Measurements from ENCODE around the gene CNTNAP2. TPM values are rescaled to one million over a fixed set of nuclear protein-coding genes. Genes with fewer than 3 reads are reported as not detected.

Gene CNTNAP2
- total RNA-seq, 2 experiments from 2014 or later = 0.28 TPM; not detected in 1

DNA sequence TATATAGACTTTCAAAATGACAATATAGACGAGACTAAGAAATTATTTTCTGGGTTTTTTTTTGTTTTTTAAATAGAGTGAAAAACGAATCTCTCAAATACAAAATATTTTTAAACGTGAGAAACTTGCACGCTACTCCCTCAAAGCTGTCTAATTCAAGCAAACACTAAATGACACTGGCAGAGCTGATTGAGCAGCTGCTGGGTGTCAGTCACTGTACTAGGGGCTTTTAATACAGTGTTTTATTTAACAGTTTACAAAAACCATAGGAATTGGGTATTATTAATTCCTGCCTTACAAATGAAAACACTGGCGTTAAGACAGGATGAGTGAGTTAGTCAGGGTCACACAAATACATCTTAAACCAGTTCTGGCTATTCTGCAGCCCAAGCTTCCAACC, 1264.3 kb downstream of the CNTNAP2 start:
- intact Hi-C loops (cut with micrococcal nuclease; ENCODE audit: unreplicated experiment) = no loop called here
- Histone ChIP-seq H3K27ac (ENCODE audit: low read depth, low read length, poor library complexity, severe bottlenecking) (no peak overlapping the region), H3K9me2 (ENCODE audit: insufficient read depth, low read length) (no peaks in the 10 kb centered on the region), H3K4me3 (ENCODE audit: low read depth, low read length, poor library complexity, severe bottlenecking) (no peak overlapping the region), H3K4me1 (ENCODE audit: insufficient read depth, low read length, poor library complexity, severe bottlenecking) (no peaks in the 10 kb centered on the region), H3K79me2 (ENCODE audit: insufficient read depth, low read depth, low read length) (no peaks in the 10 kb centered on the region), H3K36me3 (ENCODE audit: insufficient read depth, low read length) (no peaks in the 10 kb centered on the region), H2AFZ (ENCODE audit: low read length) (no peak overlapping the region), H3K4me2 (ENCODE audit: low read length) (no peak overlapping the region), H3K9me3 (ENCODE audit: low read length) (no peaks in the 10 kb centered on the region), H4K20me1 (ENCODE audit: insufficient read depth, low read length) (no peaks in the 10 kb centered on the region)
- ChIA-PET POLR2A (no interaction called here), CTCF (ENCODE audit: unreplicated experiment) (no interaction called here)
- no peak for DNase-seq (ENCODE audit: low spot score)
- no TSS peak for BruUV-seq (replicated peaks)
- TF ChIP-seq, protein P1, sequence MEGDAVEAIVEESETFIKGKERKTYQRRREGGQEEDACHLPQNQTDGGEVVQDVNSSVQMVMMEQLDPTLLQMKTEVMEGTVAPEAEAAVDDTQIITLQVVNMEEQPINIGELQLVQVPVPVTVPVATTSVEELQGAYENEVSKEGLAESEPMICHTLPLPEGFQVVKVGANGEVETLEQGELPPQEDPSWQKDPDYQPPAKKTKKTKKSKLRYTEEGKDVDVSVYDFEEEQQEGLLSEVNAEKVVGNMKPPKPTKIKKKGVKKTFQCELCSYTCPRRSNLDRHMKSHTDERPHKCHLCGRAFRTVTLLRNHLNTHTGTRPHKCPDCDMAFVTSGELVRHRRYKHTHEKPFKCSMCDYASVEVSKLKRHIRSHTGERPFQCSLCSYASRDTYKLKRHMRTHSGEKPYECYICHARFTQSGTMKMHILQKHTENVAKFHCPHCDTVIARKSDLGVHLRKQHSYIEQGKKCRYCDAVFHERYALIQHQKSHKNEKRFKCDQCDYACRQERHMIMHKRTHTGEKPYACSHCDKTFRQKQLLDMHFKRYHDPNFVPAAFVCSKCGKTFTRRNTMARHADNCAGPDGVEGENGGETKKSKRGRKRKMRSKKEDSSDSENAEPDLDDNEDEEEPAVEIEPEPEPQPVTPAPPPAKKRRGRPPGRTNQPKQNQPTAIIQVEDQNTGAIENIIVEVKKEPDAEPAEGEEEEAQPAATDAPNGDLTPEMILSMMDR (conservative IDR thresholded peaks at IDR 0.05; ENCODE audit: low read length) = no peak
- TF ChIP-seq EZH2phosphoT487 (IDR thresholded peaks at IDR 0.05; ENCODE audit: borderline replicate concordance, low read depth, low read length) = no peak

DNA sequence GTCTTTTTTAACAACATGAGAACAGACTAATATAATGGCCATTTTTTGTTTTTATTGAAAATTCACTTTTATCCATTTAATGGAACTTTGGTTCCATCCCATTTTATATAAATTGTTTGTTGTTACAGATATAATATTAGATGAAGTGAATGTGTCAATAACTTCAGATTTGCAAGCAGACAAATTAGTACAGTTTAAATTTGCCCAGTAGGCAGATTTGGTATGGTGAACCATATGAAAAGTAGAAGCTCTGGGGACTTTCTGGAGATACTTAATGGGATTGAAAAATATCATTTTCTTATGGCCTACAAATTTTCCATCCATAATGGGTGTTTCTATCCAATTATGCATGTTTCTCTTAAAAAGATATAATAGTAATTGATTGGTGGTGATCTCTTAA, 1277.7 kb downstream of the CNTNAP2 start:
- Histone ChIP-seq H4K20me1 (ENCODE audit: insufficient read depth, low read length) (no peaks in the 10 kb centered on the region), H3K4me1 (ENCODE audit: insufficient read depth, low read length, poor library complexity, severe bottlenecking) (no peaks in the 10 kb centered on the region), H3K36me3 (ENCODE audit: insufficient read depth, low read length) (no peaks in the 10 kb centered on the region), H3K27ac (ENCODE audit: low read depth, low read length, poor library complexity, severe bottlenecking) (no peak overlapping the region), H3K9me3 (ENCODE audit: low read length) (no peaks in the 10 kb centered on the region), H3K4me3 (ENCODE audit: low read depth, low read length, poor library complexity, severe bottlenecking) (no peak overlapping the region), H2AFZ (ENCODE audit: low read length) (no peak overlapping the region), H3K9me2 (ENCODE audit: insufficient read depth, low read length) (no peaks in the 10 kb centered on the region), H3K4me2 (ENCODE audit: low read length) (no peak overlapping the region), H3K79me2 (ENCODE audit: insufficient read depth, low read depth, low read length) (no peaks in the 10 kb centered on the region)
- no peak for DNase-seq (ENCODE audit: low spot score)
- ChIA-PET CTCF (ENCODE audit: unreplicated experiment) (no interaction called here), POLR2A (no interaction called here)
- intact Hi-C loops (cut with micrococcal nuclease; ENCODE audit: unreplicated experiment) = no loop called here
- TF ChIP-seq EZH2phosphoT487 (IDR thresholded peaks at IDR 0.05; ENCODE audit: borderline replicate concordance, low read depth, low read length) = no peak
- TF ChIP-seq, protein P1 (conservative IDR thresholded peaks at IDR 0.05; ENCODE audit: low read length) = no peak
- BruUV-seq (replicated peaks) = no TSS peak

DNA sequence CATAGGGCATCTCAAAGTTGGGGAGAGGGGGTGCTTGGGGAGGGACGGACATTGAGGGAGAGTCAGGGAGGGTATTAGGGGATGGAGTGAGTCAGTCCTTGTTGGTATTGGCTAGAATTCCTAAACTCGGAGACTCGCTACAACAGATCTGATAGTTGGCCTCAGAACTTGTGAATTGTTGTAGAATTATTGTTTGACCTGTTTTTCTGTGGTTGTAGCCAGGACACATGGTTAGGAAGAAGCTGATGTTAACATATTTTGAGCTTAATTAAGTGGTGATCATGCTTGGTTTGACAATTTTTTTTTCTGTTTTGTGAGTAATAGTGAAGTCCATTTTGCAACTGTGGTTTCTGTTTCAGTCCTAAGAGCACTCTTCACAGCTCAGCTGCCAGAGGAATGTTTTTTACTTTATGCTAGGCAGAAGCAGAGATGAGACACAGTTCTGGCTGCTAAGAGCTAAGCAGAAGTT, 1283.7 kb downstream of the CNTNAP2 start:
- no peaks in the 10 kb centered on the region for H4K20me1 ChIP-seq (ENCODE audit: insufficient read depth, low read length)
- H3K4me3 ChIP-seq (ENCODE audit: low read depth, low read length, poor library complexity, severe bottlenecking) = no peak overlapping the region
- intact Hi-C loops (cut with micrococcal nuclease; ENCODE audit: unreplicated experiment) = no loop called here
- DNase-seq (ENCODE audit: low spot score) = no peak
- no peaks in the 10 kb centered on the region for H3K9me2 ChIP-seq (ENCODE audit: insufficient read depth, low read length)
- TF ChIP-seq, protein P1 (conservative IDR thresholded peaks at IDR 0.05; ENCODE audit: low read length) = no peak
- TF ChIP-seq EZH2phosphoT487 (IDR thresholded peaks at IDR 0.05; ENCODE audit: borderline replicate concordance, low read depth, low read length) = no peak
- H3K9me3 ChIP-seq (ENCODE audit: low read length) = no peaks in the 10 kb centered on the region
- no peaks in the 10 kb centered on the region for H3K36me3 ChIP-seq (ENCODE audit: insufficient read depth, low read length)
- H3K27ac ChIP-seq (ENCODE audit: low read depth, low read length, poor library complexity, severe bottlenecking) = no peak overlapping the region
- H3K4me2 ChIP-seq (ENCODE audit: low read length) = no peak overlapping the region
- no peaks in the 10 kb centered on the region for H3K4me1 ChIP-seq (ENCODE audit: insufficient read depth, low read length, poor library complexity, severe bottlenecking)
- H3K79me2 ChIP-seq (ENCODE audit: insufficient read depth, low read depth, low read length) = no peaks in the 10 kb centered on the region
- BruUV-seq (replicated peaks) = no TSS peak
- ChIA-PET CTCF (ENCODE audit: unreplicated experiment) (no interaction called here), POLR2A (interaction anchor here (1.2 kb wide), 1 partner anchor 9 kb away, joined by 3 read pairs; no protein-coding TSS in a partner anchor)
- H2AFZ ChIP-seq (ENCODE audit: low read length) = no peak overlapping the region
